ENCODE measurements around the gene LRRC46.

LRRC46 gene

GRCh38 chr17:47873200-47874090 is 42.0 kb downstream of the LRRC46 start:
- TF ChIP-seq CTCF (IDR thresholded peaks at IDR 0.05; ENCODE audit: low read depth, low read length), result no peak
- no peak overlapping the region for H3K4me3 ChIP-seq (ENCODE audit: low read depth, low read length)

- no peak for TF ChIP-seq CTCF (IDR thresholded peaks at IDR 0.05; ENCODE audit: low read depth, low read length)
Observed at GRCh38 chr17:47875011-47875985, 43.8 kb downstream of the LRRC46 start.

GRCh38 chr17:47877368-47878034 is 46.0 kb downstream of the LRRC46 start:
- no peak for TF ChIP-seq CTCF (IDR thresholded peaks at IDR 0.05; ENCODE audit: low read depth, low read length)

More at GRCh38 chr17:47875011-47875985, 43.8 kb downstream of the LRRC46 start:
- no peak overlapping the region for H3K4me3 ChIP-seq (ENCODE audit: low read depth, low read length)

GRCh38 chr17:47878203-47879027 is 46.9 kb downstream of the LRRC46 start:
- TF ChIP-seq CTCF (IDR thresholded peaks at IDR 0.05; ENCODE audit: low read depth, low read length), result no peak
- H3K4me3 ChIP-seq (ENCODE audit: low read depth, low read length), result no peak overlapping the region

More at GRCh38 chr17:47877368-47878034, 46.0 kb downstream of the LRRC46 start:
- no peak overlapping the region for H3K4me3 ChIP-seq (ENCODE audit: low read depth, low read length)

GRCh38 chr17:47879028-47879585 is 47.6 kb downstream of the LRRC46 start:
- H3K4me3 ChIP-seq (ENCODE audit: low read depth, low read length), result no peak overlapping the region
- no peak for TF ChIP-seq CTCF (IDR thresholded peaks at IDR 0.05; ENCODE audit: low read depth, low read length)

All from WI38 (cell line).